Esophagus mucosa (tissue), 1 donor: ENCODE data around the gene ABI3BP. TPM values are rescaled to one million over a fixed set of nuclear protein-coding genes. Genes with fewer than 3 reads are reported as not detected.
A peak's percentile ranks its signal among the peaks of the same experiment; 100 is the strongest.

Experiments used
- ATAC-seq: fragments of 200-7000 bp; cut with Tn5 transposase; one replicate; pipeline ENCODE4 v1.9.1; 2020
- total RNA-seq: library from RNA; stranded (reverse); gene quantifications from one replicate; pipeline ENCODE4 v1.2.4, GENCODE V29; 2023
- donor health status: DM: yes; HTN: yes; CAD: no.

The ABI3BP gene
- total RNA-seq, 1 donor from 2014 or later = 7.1 TPM

- no peak for ATAC-seq
Measured at GRCh38 chr3:100880845-100881244, 112.4 kb downstream of the ABI3BP start.

- ATAC-seq = no peak
Measured at GRCh38 chr3:100880072-100880471, 113.1 kb downstream of the ABI3BP start.

GRCh38 chr3:100879195-100879810 lies 113.9 kb downstream of the ABI3BP start:
- ATAC-seq = no peak

- ATAC-seq = no peak
Measured at GRCh38 chr3:100877286-100877685, 115.9 kb downstream of the ABI3BP start.

- peak; percentile 81 for ATAC-seq
Measured at GRCh38 chr3:100875239-100875638, 118.0 kb downstream of the ABI3BP start.

GRCh38 chr3:100873611-100874010 lies 119.6 kb downstream of the ABI3BP start:
- ATAC-seq = no peak

GRCh38 chr3:100871306-100871705 lies 121.9 kb downstream of the ABI3BP start:
- no peak for ATAC-seq

- ATAC-seq = no peak
Measured at GRCh38 chr3:100869787-100870186, 123.4 kb downstream of the ABI3BP start.

- ATAC-seq = no peak
Measured at GRCh38 chr3:100868894-100869293, 124.3 kb downstream of the ABI3BP start.

GRCh38 chr3:100868096-100868495 lies 125.1 kb downstream of the ABI3BP start:
- no peak for ATAC-seq

- ATAC-seq = no peak
Measured at GRCh38 chr3:100865442-100865841, 127.8 kb downstream of the ABI3BP start.

- no peak for ATAC-seq
Measured at GRCh38 chr3:100864471-100865250, 128.6 kb downstream of the ABI3BP start.

GRCh38 chr3:100857863-100858262 lies 135.4 kb downstream of the ABI3BP start:
- no peak for ATAC-seq

- no peak for ATAC-seq
Measured at GRCh38 chr3:100856821-100857220, 136.4 kb downstream of the ABI3BP start.

GRCh38 chr3:100852840-100853239 lies 140.4 kb downstream of the ABI3BP start:
- no peak for ATAC-seq

GRCh38 chr3:100850701-100851100 lies 142.5 kb downstream of the ABI3BP start:
- ATAC-seq = no peak

- ATAC-seq = no peak
Measured at GRCh38 chr3:100850156-100850555, 143.1 kb downstream of the ABI3BP start.

- no peak for ATAC-seq
Measured at GRCh38 chr3:100844063-100844936, 148.9 kb downstream of the ABI3BP start.

GRCh38 chr3:100838157-100838556 lies 155.1 kb downstream of the ABI3BP start:
- no peak for ATAC-seq

- no peak for ATAC-seq
Measured at GRCh38 chr3:100836661-100837060, 156.6 kb downstream of the ABI3BP start.

GRCh38 chr3:100834332-100834731 lies 158.9 kb downstream of the ABI3BP start:
- ATAC-seq = no peak

GRCh38 chr3:100833483-100833882 lies 159.7 kb downstream of the ABI3BP start:
- ATAC-seq = no peak

GRCh38 chr3:100831629-100832028 lies 161.6 kb downstream of the ABI3BP start:
- no peak for ATAC-seq
